ENCODE measurements around the gene COL12A1.
"Not testable (repeated sequence)": the region's sequence is repeated elsewhere in the genome, so short reads cannot be mapped to it uniquely, and the experiment has no call there.

The COL12A1 gene

GRCh38 chr6:75201021-75201420, 4.8 kb downstream of the COL12A1 start:
- DNase-seq (ENCODE audit: extremely low read depth, insufficient read length): no peak
- H3K27me3 ChIP-seq (replicated peaks; ENCODE audit: control insufficient read depth, insufficient read depth, low read length): peaks cover 4% of the 10 kb centered on the region
- H3K36me3 ChIP-seq (ENCODE audit: control insufficient read depth, insufficient read depth, low read length): no peaks in the 10 kb centered on the region
- TF ChIP-seq CTCF (IDR thresholded peaks at IDR 0.05; ENCODE audit: insufficient read depth, low read length, poor library complexity, severe bottlenecking): no peak
- H3K4me3 ChIP-seq (replicated peaks; ENCODE audit: low read depth, low read length): no peak overlapping the region

GRCh38 chr6:75199889-75200288, 6.0 kb downstream of the COL12A1 start:
- no peaks in the 10 kb centered on the region for H3K36me3 ChIP-seq (ENCODE audit: control insufficient read depth, insufficient read depth, low read length)

DNA sequence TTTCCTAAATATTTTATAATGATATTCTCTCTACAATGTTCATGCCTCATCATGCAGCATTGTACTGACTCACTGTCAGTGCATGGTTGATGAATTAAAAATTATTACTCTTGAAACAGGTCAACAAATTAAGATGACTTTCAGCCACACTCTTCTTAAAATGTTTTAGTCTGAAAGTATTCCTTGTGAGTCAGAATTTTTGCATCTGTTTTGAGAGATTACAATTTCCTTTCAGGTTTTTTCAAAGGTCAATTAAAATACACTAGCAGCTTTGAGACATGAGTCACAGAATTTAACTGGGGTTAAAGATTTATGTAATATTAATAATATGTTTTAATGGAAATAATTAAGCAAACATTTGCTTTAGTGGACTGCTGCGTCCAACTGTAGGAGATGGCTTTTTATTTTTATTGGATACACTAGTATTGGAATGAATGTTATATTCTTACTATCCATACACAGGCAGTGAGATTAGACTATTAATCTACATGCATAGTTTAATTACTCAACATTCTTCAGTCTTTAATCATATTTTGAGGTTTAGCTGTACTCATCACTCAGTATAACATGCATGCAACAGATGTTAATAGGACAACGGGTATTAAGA, 9.7 kb downstream of the COL12A1 start:
- DNase-seq (ENCODE audit: extremely low read depth, insufficient read length): no peak
- TF ChIP-seq CTCF (IDR thresholded peaks at IDR 0.05; ENCODE audit: insufficient read depth, low read length, poor library complexity, severe bottlenecking): no peak
- no peaks in the 10 kb centered on the region for H3K27me3 ChIP-seq (replicated peaks; ENCODE audit: control insufficient read depth, insufficient read depth, low read length)

More at GRCh38 chr6:75199889-75200288, 6.0 kb downstream of the COL12A1 start:
- TF ChIP-seq CTCF (IDR thresholded peaks at IDR 0.05; ENCODE audit: insufficient read depth, low read length, poor library complexity, severe bottlenecking): no peak
- no peak for DNase-seq (ENCODE audit: extremely low read depth, insufficient read length)
- H3K27me3 ChIP-seq (replicated peaks; ENCODE audit: control insufficient read depth, insufficient read depth, low read length): peaks cover 4% of the 10 kb centered on the region
- H3K4me3 ChIP-seq (replicated peaks; ENCODE audit: low read depth, low read length): no peak overlapping the region

DNA sequence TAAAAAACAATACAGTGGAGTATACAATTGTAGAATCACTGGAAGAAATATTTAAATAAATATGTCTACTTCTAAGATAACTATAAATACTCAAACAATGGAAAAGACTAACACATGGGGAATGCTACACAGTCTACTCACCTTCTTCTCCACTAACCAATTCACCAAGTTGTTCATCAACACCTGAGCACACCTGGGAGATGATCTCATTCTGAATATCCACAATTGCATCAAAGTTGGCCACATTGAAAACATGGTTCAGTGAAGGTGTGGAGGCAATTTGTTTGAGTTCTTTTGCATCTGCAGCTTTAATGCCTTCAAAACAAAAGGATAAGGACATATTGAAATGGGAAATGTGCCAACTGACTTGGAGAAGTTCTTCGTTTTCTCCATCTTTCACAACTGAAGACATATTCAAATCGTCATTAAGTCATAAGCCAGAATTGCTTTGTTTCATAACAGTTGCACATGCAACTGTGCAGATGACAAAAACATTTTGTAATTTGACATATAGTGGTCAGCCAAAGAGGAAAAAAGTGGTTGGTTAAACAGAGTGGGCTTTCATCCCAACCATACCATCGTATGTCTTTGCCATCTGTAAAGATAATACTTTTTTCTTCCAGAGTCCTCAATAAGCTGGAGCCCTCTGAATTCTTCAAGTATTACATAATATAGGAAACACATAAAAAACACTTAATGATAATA, 17.5 kb downstream of the COL12A1 start:
- DNase-seq (ENCODE audit: extremely low read depth, insufficient read length): no peak
- no peak overlapping the region for H3K4me3 ChIP-seq (replicated peaks; ENCODE audit: low read depth, low read length)
- no peak for TF ChIP-seq CTCF (IDR thresholded peaks at IDR 0.05; ENCODE audit: insufficient read depth, low read length, poor library complexity, severe bottlenecking)
- H3K36me3 ChIP-seq (ENCODE audit: control insufficient read depth, insufficient read depth, low read length): no peaks in the 10 kb centered on the region
- no peaks in the 10 kb centered on the region for H3K27me3 ChIP-seq (replicated peaks; ENCODE audit: control insufficient read depth, insufficient read depth, low read length)

More for the DNA sequence above, 9.7 kb downstream of the COL12A1 start:
- H3K4me3 ChIP-seq (replicated peaks; ENCODE audit: low read depth, low read length): no peak overlapping the region
- no peaks in the 10 kb centered on the region for H3K36me3 ChIP-seq (ENCODE audit: control insufficient read depth, insufficient read depth, low read length)

- H3K27me3 ChIP-seq (replicated peaks; ENCODE audit: control insufficient read depth, insufficient read depth, low read length); H3K4me3 ChIP-seq (replicated peaks; ENCODE audit: low read depth, low read length); DNase-seq (ENCODE audit: extremely low read depth, insufficient read length); H3K36me3 ChIP-seq (ENCODE audit: control insufficient read depth, insufficient read depth, low read length): not testable (repeated sequence)
Measured at GRCh38 chr6:75186581-75186980, 19.3 kb downstream of the COL12A1 start.

DNA sequence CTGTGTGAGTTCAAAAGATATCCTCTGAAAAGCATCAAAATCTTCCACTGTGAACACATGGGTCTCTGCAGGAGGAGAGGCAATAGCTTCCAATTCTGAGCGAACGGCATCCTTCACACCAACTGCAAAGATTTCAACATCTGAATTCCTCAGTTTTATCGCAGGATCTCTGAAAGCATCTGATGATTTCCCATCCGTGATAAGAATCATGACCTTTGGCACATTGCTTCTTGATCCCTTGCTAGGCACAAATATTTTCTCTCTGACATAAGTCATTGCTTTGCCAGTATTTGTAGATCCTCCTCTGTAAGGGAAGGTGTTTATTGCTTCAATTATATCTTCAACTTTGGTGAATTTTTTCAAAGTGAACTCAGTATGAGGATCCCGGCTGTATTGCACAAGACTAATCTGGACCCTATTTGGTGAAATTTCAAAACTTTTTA, 22.7 kb downstream of the COL12A1 start:
- Histone ChIP-seq H3K4me3 (replicated peaks; ENCODE audit: low read depth, low read length) (no peak overlapping the region), H3K36me3 (ENCODE audit: control insufficient read depth, insufficient read depth, low read length) (no peaks in the 10 kb centered on the region), H3K27me3 (replicated peaks; ENCODE audit: control insufficient read depth, insufficient read depth, low read length) (no peaks in the 10 kb centered on the region)
- no peak for TF ChIP-seq CTCF (IDR thresholded peaks at IDR 0.05; ENCODE audit: insufficient read depth, low read length, poor library complexity, severe bottlenecking)
- DNase-seq (ENCODE audit: extremely low read depth, insufficient read length): no peak
